ENCODE data around the gene SLF2.

The SLF2 gene

DNA sequence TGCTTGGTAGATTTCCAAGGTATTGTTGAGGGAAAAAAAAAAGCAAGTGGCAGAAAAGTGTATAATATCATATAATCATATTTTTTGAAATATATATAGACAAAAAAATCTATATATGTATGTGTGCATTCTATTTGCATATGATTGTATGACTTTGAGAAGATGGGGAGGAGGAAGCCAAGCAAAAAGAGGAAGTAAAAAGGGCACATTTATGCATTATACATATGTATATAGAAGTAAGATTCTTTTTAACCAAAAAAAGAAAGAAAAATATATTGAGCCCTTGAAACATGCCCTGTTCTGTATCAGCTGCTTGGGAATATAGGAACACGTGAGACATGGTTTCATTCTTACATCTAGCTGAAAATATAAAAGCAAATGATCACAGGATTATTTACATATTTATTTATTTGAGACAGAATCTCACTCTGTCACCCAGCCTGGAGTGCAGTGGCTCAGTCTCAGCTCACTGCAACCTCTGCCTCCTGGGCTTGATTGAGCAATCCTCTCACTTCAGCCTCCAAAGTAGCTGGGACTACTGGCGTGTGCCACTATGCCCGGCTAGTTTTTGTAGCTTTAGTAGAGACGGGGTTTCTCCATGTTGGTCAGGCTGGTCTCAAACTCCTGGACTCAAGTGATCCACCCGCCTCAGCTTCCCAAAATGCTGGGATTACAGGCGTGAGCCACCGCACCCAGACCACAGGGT, 18.0 kb upstream of the SLF2 start:
- FAIRE-seq, result no peak
- no peak for DNase-seq (ENCODE audit: extremely low spot score, insufficient read length, low read depth)

DNA sequence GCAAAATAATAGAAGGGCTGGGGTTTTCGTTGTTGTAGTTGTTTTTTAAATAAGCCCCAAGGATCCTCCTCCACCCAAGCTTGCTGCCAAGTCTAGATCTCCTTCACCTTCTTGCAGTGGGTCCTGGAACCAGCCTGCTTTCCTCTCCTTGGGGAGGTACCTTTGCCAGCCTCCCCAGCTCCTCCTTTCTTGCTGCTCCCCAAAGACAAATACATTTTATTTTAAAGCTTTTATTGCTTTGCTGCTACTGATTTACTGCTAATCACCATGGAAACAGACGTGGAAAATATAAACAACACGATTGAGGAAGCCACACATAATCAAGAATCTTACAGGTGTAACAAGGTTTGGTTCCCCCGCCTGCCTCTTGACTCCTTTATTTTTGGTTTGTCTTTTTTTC, 17.4 kb upstream of the SLF2 start:
- FAIRE-seq, result no peak
- DNase-seq (ENCODE audit: extremely low spot score, insufficient read length, low read depth), result no peak

DNA sequence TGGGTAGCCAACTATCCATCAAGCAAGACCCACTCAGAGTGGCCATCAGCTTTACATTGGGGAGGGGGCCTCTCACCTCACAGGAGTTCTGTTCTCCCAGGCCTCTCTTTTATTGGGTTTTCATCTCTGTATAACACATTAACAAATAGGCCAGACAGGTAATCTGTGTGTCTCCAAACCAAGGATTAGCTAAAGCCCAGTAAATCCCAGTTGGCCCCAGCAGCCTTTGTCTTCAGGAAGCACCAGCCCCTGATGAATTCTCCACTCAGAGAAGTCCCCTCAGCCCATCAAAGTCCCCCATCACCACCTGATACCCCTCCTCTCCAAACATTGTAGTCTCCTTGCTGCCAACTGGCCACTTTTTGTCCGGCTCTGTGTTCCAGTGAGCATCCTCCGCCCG, 16.9 kb upstream of the SLF2 start:
- FAIRE-seq (no peak), DNase-seq (ENCODE audit: extremely low spot score, insufficient read length, low read depth) (no peak)

DNA sequence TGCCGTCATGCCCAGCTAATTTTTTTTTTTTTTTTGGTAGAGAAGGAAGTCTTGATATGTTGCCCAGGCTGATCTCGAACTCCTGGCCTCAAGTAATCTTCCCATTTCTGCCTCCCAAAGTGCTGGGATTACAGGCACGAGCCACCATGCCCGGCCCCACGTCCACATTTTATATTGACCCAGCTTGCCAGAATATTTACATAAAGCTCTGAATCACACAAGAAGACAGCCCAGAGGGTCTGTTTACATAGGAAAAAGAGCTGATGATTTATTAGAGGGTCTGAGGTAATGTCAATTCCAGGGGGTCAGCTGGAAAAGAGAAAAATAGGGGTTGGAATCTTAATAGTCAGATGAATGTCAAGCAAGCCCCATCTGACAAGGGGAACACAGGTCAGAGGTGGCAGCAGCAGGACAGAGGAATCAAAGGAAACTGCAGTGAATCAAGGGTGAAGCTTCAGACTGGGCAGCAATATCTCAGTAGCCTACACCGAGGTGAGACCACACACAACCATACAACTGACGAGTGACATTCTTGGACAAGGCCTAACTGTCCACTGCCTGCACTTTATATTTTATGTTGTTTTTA, 15.8 kb upstream of the SLF2 start:
- DNase-seq (ENCODE audit: extremely low spot score, insufficient read length, low read depth), result no peak

GRCh38 chr10:100897976-100898375, 14.8 kb upstream of the SLF2 start:
- DNase-seq (ENCODE audit: extremely low spot score, insufficient read length, low read depth), result no peak
- no peak for FAIRE-seq

More for the DNA sequence above, 15.8 kb upstream of the SLF2 start:
- no peak for FAIRE-seq

DNA sequence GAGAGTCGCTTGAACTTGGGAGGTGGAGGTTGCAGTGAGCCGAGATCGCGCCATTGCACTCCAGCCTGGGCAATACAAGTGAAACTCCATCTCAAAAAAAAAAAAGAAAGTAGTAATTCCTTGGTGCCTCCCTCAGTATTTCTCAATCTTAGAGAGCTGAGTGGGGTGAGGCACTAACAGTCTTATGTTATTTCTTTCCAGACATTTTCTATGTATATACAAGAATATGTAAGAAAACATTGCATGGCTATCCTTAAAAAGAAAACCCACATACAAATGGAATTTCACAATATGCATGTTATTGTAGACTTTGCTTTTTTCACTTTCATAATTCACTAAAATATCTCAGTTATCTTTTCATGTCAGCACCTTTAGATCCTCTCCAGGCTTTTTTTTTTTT, 13.6 kb upstream of the SLF2 start:
- FAIRE-seq (no peak), DNase-seq (ENCODE audit: extremely low spot score, insufficient read length, low read depth) (no peak)

DNA sequence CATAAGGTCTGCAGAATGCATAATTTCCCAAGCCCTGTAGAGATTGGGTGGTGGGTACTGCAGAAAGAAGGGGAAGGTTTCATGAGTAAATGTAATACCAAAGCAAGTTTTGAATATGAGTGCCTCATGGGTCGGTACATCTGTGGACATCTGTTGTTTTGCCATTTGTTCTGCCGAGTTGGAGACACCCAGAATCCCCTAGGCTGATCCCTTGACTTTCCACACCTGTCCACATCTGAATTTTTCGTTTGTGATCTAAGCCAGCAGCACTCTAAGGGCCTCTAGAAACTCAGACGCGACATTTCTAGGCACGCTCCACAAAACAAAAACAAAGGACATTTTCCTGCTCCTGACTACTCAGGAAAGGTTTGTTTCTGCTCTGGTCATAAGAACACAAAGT, 11.7 kb upstream of the SLF2 start:
- no peak for FAIRE-seq
- no peak for DNase-seq (ENCODE audit: extremely low spot score, insufficient read length, low read depth)

GRCh38 chr10:100902622-100903021, 10.1 kb upstream of the SLF2 start:
- FAIRE-seq, result no peak
- no peak for DNase-seq (ENCODE audit: extremely low spot score, insufficient read length, low read depth)

- DNase-seq (ENCODE audit: extremely low spot score, insufficient read length, low read depth), result no peak
- no peak for FAIRE-seq
Measured at GRCh38 chr10:100904917-100905316, 7.8 kb upstream of the SLF2 start.

- DNase-seq (ENCODE audit: extremely low spot score, insufficient read length, low read depth), result no peak
- no peak for FAIRE-seq
Measured at GRCh38 chr10:100907175-100907574, 5.6 kb upstream of the SLF2 start.

GRCh38 chr10:100907773-100908363, 4.9 kb upstream of the SLF2 start:
- FAIRE-seq, result no peak

DNA sequence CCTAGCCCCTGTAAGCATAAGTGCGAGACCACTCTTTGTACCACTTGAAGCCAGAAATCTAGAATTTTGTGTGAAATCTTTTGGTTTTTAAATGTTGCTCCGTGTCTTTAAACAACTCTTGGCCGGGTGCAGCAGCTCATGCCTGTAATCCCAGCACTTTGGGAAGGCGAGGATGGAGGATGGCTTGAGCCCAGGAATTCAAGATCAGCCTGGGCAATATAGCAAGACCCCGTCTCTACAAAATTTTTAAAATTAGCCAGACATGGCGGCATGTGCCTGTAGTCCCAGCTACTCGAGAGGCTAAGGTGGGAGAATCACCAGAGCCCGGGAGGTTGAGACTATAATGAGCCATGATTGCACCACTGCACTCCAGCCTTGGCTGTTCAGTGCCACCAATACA, 4.4 kb upstream of the SLF2 start:
- DNase-seq (ENCODE audit: extremely low spot score, insufficient read length, low read depth) (no peak), FAIRE-seq (no peak)

More at GRCh38 chr10:100907773-100908363, 4.9 kb upstream of the SLF2 start:
- no peak for DNase-seq (ENCODE audit: extremely low spot score, insufficient read length, low read depth)

GRCh38 chr10:100909501-100910263, 3.1 kb upstream of the SLF2 start:
- FAIRE-seq, result no peak

DNA sequence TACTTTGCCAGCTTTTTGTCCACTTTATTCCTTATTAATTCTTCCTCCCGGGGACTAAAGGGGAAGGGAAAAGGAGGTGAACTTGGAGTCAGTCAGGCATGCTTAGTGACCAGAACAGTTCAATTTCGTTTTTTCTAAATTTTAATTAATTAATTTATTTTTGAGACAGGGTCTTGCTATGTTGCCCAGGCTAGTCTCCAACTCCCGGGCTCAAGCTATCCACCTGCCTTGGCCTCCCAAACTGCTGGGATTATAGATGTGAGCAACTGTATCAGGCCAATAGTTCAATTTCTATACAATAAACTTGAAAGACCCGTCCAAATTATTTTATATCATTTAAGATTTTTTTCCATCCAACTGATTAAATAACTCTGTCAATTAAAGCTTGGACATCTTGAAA, 1.3 kb upstream of the SLF2 start:
- FAIRE-seq, result no peak

More at GRCh38 chr10:100909501-100910263, 3.1 kb upstream of the SLF2 start:
- DNase-seq (ENCODE audit: extremely low spot score, insufficient read length, low read depth), result no peak

DNA sequence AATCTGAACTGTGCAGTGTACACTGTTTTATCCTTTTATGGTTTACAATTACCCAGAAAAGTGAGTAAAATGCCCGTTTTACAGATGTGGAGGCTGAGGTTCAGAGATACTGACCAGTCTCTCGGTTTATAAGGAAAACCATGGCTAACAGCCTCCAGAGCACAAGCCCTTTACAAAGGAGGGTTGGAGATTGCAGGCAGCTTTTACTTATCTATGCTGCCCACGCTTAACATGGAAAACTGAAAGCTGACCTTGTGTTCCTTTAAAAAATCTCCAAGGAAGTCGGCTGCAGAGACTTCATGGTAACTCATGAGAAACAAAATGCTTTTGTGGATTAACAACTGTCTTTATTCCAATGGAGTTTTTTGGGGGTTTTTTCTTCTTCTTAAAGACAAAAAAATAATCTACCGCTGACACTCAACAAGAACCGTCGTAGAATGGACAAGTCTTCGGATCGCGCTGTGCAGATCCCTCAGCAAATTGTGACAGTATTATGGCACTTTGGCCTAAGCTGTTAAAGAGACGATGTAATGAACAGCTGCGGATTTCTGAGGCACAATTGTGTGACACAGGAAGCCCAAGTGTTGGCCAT, 654 bp upstream of the SLF2 start:
- FAIRE-seq, result no peak
- no peak for DNase-seq (ENCODE audit: extremely low spot score, insufficient read length, low read depth)

More for the DNA sequence above, 1.3 kb upstream of the SLF2 start:
- DNase-seq (ENCODE audit: extremely low spot score, insufficient read length, low read depth), result no peak

DNA sequence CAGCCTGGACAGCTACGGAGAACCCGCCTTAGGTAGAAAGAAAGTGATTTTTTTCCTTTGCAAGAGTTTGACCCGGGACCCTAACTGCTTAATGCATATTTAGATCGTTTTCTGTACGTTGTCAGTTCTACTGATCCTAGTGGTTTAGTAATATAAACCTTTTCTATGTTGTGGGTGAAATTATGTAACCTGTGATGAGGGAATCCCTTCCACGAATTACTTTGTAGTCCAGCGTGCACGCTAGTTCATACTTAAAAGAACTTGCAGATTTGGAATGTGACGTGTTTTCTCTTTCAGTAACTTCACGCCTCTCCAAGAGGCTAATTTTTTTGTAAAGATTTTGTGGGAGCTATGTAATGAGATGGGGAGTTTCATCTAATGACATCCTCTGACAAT, 705 bp downstream of the SLF2 start:
- FAIRE-seq (no peak), DNase-seq (ENCODE audit: extremely low spot score, insufficient read length, low read depth) (no peak)

- FAIRE-seq (no peak), DNase-seq (ENCODE audit: extremely low spot score, insufficient read length, low read depth) (no peak)
Measured at GRCh38 chr10:100917071-100917470, 4.3 kb downstream of the SLF2 start.

DNA sequence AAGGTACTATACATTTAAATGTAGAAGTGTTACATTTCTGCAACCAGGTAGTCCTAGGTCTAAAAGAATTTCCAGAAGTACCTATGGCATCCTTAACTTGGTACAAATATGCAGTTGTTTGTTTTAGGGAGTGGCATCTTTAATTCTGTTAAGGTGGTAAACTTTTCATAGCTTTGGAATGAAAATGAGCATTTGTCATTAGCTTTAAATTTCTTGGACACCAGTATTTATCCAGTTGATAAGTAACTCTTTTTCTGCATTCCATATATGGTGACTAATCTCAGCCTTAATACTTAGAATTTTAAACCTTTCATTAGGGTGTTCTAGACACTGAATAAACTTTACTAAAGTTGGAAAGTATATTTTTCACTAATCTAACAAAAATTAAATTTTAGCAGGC, 10.8 kb downstream of the SLF2 start:
- no peak for FAIRE-seq
- no peak for DNase-seq (ENCODE audit: extremely low spot score, insufficient read length, low read depth)

GRCh38 chr10:100927266-100927665, 14.5 kb downstream of the SLF2 start:
- FAIRE-seq, result no peak
- DNase-seq (ENCODE audit: extremely low spot score, insufficient read length, low read depth), result no peak

- DNase-seq (ENCODE audit: extremely low spot score, insufficient read length, low read depth) (no peak), FAIRE-seq (no peak)
Measured at GRCh38 chr10:100928039-100928438, 15.3 kb downstream of the SLF2 start.

DNA sequence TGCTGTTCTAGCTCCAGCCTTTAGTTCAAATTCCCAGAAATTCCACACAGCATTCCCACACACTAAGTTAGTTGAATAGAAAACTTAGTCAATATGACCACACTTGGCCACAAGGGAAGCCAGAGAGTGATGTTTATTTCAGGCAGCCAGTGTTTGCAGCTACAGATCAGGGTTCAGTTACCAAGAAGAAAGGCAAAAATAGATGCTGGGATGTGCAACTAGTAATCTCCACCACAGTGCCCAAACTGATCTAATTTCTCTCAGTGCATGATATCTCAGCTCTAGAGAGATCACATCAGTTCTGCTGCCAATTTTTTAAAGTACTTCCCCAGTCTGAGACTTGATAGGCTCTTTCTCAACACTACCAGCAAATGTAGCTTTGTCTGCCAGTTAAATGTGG, 17.6 kb downstream of the SLF2 start:
- FAIRE-seq, result no peak

More for the DNA sequence above, 17.6 kb downstream of the SLF2 start:
- DNase-seq (ENCODE audit: extremely low spot score, insufficient read length, low read depth), result no peak

All from GM18507 (cell line).